ENCODE data around the gene MYO7A.

MYO7A gene

GRCh38 chr11:77200351-77201268 is 72.6 kb downstream of the MYO7A start:
- TF ChIP-seq CTCF (IDR thresholded peaks at IDR 0.05; ENCODE audit: low read depth, low read length, missing control alignments): no peak
- no peak overlapping the region for H3K4me3 ChIP-seq (ENCODE audit: low read depth, low read length)
- no peak for DNase-seq (ENCODE audit: low read depth)
- in situ Hi-C loops (cut with HindIII; ENCODE audit: low sequenced_read_pairs): loop anchor here (5.0 to 10.0 kb wide), 3 partner anchors 37 to 354 kb away; no protein-coding TSS in a partner anchor

GRCh38 chr11:77201370-77201769 is 73.3 kb downstream of the MYO7A start:
- in situ Hi-C loops (cut with HindIII; ENCODE audit: low sequenced_read_pairs): loop anchor here (5.0 to 10.0 kb wide), 3 partner anchors 36 to 353 kb away; no protein-coding TSS in a partner anchor
- H3K4me3 ChIP-seq (ENCODE audit: low read depth, low read length): no peak overlapping the region
- DNase-seq (ENCODE audit: low read depth): no peak
- TF ChIP-seq CTCF (IDR thresholded peaks at IDR 0.05; ENCODE audit: low read depth, low read length, missing control alignments): no peak

GRCh38 chr11:77201991-77202841 is 74.2 kb downstream of the MYO7A start:
- H3K4me3 ChIP-seq (ENCODE audit: low read depth, low read length): no peak overlapping the region
- TF ChIP-seq CTCF (IDR thresholded peaks at IDR 0.05; ENCODE audit: low read depth, low read length, missing control alignments): no peak
- DNase-seq (ENCODE audit: low read depth): no peak
- in situ Hi-C loops (cut with HindIII; ENCODE audit: low sequenced_read_pairs): loop anchor here (5.0 to 10.0 kb wide), 3 partner anchors 35 to 353 kb away; no protein-coding TSS in a partner anchor

- H3K4me3 ChIP-seq (ENCODE audit: low read depth, low read length): no peak overlapping the region
- no peak for DNase-seq (ENCODE audit: low read depth)
- in situ Hi-C loops (cut with HindIII; ENCODE audit: low sequenced_read_pairs): loop anchor here (5.0 to 10.0 kb wide), 3 partner anchors 34 to 352 kb away; no protein-coding TSS in a partner anchor
- TF ChIP-seq CTCF (IDR thresholded peaks at IDR 0.05; ENCODE audit: low read depth, low read length, missing control alignments): no peak
Observed at GRCh38 chr11:77202941-77203900, 75.2 kb downstream of the MYO7A start.

- TF ChIP-seq CTCF (IDR thresholded peaks at IDR 0.05; ENCODE audit: low read depth, low read length, missing control alignments): no peak
- in situ Hi-C loops (cut with HindIII; ENCODE audit: low sequenced_read_pairs): loop anchor here (5.0 to 10.0 kb wide), 3 partner anchors 33 to 351 kb away; no protein-coding TSS in a partner anchor
- H3K4me3 ChIP-seq (ENCODE audit: low read depth, low read length): no peak overlapping the region
- no peak for DNase-seq (ENCODE audit: low read depth)
Observed at GRCh38 chr11:77203901-77204753, 76.1 kb downstream of the MYO7A start.

All from astrocyte of the cerebellum (primary cell).